ENCODE measurements around the gene CHST8.
A peak's percentile ranks its signal among the peaks of the same experiment; 100 is the strongest.

Gene CHST8

DNA sequence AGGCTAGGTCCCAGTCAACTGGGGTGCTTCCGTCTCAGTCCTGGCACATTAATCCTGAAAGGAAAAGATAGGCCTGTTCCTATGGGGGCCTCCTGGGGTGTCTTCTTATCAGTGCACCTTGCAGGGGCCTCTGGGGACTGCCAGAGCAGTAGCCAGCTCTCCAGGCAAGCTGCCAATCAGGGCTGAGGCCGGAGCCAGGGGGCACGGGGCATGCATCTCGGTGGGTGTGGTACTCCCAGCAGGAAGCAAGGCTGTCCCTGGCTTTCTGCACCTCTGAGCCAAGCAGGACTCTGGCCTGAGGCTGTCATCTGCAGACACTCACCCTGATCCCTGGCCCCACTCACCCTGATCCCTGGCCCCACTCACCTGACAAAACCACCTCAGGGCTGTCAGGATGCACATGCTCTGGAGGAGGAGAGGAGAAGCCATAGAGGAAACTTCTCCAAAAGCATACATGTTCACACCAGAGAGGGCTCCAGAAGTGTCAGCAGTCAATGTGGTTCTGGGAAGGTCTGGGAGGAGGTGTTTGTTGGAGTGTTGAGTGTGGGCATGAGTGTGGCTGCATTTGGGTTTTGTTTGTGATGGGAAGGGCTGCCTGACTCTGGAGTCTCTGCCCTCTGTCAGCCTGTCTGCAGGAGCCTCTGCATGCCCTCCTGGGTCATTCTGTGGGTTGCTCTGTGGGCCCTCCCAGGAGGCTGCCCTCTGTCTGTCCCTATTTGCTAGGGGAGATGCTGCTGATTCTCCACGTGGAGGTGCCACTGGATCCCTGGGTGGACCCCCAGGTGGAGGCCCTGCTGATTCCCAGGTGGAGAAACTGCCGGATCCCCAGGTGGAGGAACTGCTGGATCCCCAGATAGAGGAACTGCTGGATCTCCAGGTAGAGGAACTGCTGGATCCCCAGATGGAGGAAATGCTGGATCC, 152.2 kb downstream of the CHST8 start:
- DNase-seq, result no peak

DNA sequence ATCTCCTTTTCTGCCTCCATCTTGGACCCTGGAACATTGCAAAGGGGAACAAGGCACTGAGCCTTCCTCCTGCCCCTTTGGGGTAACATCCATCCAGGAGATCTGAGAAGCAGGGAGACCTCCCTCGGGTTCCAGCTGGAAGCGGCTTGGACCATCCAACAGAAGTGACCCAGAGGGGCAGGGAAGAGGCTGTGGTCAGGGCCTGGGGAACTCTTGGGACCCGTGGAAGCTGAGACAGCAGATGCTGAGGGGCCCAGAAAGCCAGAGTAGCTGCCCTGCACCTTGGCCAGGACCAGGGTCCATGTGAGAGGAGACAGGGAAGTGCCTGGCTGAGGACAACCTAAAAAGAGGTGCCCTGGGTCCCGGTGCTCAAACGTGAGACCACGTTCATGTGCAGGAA, 153.0 kb downstream of the CHST8 start:
- no peak for DNase-seq

DNA sequence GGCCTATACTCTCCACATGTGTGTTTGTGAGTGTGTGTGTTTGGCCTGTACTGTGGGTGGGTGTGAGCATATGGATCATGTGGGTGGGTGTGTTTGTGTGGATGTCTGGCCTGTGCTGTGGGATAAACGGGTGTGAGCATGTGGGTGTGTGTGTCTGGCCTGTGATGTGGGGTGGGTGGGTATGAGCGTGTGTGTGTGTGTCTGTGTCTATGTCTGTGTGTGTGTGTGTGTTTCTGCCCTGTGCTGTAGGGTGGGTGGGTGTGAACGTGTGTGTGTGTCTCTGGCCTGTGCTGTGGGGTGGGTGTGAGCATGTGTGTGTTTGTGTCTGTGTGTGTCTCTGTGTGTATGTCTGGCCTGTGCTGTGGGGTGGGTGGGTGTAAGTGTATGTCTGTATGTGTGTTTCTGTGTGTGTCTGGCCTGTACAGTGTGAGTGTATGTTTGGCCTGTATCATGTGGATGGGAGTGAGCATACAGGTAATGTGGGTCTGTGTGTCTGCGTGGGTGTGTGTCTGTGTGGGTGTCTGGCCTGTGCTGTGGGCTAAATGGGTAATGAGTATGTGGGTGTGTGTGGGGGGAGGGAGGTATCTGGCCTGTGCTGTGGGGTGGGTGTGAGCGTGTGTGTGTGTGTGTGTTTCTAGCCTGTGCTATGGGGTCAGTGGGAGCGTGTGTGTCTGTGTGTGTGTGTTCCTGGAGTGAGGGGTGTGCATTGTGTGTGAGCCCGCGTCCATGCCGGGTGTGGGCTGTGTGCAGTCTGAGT, 154.2 kb downstream of the CHST8 start:
- no peak for DNase-seq

DNA sequence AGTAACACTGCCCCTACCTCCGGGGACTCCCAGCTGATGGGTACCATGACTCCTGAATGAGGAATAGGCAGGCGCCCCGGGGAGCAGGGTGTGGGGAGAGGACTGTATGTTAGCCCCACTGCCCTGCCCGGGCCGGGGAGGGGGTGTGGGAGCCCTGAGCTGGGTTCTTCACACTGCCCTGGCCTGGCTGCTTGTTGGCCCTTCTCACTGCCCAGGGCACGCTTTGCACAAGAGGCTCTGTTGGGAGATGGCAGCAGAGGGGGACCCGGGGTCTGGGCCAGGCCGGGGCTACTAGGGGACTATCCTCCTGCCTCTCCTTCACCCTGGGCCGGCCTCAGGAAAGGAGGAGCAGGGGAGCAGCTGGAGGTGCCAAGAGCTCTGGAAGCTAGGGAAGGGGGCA, 155.6 kb downstream of the CHST8 start:
- DNase-seq, result no peak

DNA sequence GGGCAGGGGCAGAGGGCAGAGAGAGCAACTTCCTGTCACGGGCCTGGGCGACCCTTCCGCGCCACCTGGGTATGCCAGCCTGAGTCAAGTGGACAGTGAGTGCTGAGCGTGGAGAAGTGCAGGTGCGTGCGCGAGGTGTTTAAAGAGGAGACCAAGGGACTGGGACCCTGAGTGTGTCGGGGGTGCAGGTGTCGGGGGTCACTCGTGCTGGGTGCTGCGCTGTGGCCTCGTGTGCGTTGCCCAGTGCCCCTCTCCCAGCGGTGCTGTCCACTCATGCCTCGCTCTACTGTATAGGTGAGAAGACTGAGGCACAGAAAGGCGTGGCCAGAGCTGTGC, 156.0 kb downstream of the CHST8 start:
- DNase-seq, result no peak

DNA sequence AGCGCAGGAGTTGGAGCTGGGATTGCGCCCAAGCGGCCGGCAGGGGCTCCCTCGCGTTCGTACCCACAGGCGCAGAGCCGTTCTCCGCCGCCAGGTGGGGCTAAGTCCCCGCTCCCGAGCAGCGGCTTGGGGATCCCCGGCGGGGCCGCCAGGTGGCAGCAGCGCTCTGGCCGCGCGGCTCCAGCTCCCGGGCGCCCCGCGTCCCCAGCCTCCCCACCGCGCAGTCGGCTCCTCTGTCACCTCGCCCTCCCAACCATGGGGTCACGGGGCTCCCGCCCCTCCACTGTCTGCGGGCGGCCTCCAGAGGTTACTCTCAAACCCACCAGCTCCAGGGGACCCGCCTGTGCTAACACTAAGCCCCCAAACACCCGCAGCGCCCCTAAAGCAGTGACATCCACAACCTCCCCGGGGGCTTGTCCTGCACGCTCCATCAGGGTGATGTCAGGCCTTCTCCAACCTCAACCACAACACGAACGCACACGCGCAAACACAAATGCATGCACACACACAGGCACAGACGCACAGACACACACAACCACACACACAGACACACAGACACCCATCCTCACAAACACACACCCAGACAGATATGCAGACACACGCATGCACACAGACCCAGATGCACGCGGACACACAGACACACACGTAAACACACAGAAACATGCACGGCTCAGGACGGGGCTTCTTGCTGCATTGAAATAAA, 156.5 kb downstream of the CHST8 start:
- peak; percentile 67 for DNase-seq

DNA sequence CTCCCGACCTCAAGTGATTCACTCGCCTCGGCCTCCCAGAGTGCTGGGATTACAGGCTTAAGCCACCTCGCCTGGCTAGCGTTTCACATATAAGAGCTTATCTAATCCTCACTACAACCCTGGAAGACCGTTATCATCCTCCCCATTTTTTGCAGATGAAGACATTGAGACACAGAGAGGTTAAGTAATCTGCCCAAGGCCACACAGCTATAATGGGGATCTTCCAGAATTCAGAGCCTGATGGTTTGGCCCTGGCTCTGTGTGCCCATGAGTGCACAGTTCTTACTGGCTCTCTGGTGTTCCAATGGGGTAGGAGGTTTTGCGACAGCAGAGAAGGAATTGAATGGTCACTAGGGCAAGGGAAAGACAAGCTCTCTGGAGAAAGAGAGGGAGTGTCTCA, 158.1 kb downstream of the CHST8 start:
- no peak for DNase-seq

DNA sequence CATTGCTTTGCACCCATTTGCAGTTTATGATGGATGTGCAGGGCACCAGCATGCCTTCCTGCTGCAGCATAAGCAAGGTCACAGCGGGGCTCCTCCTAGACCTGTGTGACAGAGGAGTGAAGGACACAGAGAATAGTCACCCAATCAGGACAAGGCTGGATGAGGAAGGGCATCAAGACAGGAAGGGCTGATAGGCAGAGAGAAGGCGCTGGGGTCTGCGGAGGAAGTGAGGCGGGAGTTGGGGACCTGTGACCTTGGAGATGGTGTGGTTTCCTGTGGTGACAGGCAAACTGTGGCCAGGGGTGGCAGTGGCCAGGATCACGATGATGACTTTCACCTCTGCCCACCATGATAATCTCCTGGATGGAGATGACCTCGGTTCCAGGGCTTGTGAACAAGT, 158.5 kb downstream of the CHST8 start:
- no peak for DNase-seq

DNA sequence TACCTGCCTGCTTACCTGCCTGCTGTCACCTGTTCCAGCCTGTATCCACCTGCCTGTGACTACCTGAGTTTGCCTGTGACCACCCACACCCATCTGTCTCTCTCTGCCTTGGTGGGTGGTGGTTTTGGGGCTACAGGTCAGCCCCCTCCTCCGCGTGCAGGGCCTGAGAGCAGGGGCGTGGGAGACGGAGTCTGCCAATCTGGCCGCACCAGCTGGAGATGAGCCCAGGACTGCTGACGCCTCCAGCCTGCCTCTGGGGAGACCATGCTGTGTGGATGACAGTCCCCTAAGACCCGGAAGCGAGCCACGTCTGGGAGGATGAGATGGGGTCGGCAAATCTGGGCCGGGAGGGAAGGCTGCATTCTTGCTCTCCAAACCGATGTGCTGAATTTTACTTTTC, 159.0 kb downstream of the CHST8 start:
- DNase-seq, result no peak

DNA sequence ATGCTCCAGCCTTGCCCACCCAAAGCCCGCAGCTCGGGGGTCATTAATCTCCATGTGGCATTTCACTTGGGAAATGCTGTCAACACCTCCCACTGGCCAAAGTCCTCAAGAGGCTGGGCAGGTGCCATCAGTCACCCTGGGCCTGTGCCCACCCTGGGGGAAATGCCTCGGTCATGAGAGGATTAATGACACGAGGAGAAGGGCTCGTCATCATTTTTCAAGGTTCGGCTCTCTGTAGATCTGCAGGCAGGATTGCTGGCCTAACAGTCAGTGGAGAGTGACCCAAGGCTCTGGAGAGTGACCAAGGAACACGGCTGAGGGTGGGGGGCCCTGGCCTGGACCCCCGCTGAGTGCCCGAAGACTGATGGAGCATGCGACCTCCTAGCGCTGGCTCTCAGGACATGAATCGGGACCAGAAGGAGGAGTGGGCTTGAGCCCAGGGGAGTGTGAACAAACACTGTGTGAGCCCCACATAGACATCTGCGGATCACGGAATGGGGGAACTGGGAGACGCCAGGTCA, 159.7 kb downstream of the CHST8 start:
- DNase-seq, result no peak

DNA sequence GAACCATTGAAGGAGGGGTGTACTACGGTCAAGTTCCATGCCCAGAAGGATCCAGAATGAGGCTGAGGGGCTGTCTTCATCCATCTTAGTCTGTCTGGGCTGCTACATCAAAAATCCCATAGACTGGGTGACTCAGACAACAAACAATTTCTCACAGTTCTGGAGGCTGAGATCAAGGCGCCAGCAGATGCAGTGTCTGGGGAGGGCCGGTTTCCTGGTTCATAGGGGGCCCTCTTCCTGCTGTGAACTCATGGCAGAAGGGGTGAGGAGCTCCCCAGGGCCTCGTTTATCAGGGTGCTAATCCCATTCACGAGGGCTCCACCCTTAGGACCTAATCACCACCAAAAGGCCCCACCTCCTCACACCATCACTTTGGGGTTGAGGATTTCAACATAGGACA, 160.2 kb downstream of the CHST8 start:
- no peak for DNase-seq

DNA sequence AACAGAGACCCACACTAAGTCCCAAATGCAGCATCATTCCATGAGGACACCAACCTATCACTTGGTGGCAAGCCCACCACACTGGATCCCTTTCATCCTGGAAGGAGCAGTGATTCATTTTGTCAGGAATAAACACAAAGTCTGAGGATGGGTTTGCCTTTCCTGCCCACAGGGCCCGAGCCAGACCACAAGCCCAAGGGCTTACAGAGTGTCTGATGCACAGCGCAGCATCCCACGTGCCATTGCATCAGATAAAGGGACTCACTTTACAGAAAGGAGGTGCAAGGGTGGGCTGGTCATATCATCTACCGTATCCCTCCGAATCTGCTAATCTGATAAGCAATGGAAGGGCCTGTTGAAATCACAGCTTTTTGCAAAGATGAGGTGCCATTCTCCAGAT, 162.7 kb downstream of the CHST8 start:
- DNase-seq, result no peak

DNA sequence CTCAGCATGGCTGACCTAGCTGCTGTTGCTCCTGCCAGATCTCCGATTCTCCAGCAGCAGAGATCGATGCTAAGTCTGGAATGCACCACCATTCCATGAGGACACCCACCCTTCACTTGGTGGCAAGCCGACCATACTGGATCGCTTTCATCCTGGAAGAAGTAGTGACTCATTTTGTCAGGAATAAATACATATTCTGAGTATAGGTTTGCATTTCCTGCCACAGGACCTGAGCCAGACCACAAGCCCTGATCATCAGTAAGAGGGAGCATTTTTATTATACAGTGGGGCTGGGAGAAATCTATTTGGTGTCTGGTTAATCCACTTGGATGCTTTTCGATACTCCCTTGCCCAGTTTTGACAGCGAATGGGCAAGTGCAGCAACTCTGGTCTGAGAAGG, 164.0 kb downstream of the CHST8 start:
- no peak for DNase-seq

DNA sequence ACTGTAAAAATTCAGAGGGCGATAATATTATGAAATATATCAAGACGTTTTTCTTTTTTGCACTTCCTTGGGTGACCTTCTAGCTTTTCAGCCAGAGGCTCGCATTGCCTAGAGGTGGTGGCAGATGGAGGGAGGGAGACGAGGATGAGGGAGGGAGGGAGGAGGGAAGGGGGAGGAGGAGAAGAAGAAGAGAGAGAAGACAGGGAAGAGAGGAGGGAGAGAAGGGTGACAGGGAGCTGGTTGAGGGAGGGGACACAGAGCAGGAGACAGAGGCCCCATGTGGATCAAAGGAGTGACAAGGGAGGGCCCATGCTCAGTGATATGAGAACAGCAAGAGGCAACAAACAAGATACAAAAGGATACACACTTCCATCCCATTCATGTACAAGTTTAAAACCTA, 166.9 kb downstream of the CHST8 start:
- no peak for DNase-seq

DNA sequence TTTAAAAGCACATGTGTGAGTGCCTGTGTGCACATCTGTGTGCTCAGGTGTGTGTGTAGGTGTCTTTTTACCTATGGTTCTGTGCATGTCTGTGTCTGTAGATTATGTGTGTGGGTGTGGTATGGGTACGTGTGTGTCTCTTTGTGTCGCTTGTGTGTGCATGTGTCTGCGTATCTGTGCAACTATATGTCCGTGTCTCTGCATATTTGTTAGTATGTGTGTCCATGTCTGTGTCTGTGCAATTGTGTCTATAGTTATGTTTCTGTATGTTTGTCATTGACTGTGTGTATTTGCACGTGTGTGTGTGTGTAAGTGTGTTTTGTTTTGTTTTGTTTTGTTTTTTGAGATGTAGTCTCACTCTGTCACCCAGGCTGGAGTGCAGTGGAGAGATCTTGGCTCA, 167.6 kb downstream of the CHST8 start:
- DNase-seq, result no peak

DNA sequence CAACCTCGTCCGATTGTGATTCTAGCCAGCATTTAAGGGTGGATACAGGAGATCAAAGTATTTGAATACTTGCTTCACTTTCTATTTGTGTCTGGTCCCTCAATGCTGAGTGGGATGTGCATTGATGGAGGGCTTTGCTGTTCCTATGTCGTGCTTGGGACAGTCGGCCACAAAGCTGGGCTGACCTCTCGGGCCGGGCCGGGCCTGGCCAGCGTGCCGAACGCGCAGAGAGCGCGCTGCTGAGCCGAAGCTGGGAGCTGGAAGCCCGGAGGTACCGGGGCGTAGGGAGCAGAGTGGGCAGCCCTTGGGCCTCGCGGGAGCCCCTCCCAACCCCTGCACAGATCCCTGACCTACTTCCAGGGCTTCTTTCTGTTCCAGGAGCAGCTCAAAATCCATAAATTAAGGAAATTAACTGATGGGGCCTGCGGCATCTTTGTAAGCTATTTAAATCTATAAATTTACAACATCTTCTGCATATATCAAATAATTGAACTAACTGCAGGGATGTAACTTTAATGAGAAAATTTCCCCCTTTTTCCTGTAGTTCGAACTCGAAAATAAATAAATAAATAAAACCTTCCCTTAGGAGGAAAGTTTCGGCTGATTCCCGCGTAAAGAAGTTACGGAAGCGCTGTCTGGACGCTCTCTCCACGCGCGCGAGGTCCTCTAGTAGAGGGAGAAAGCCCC, 173.1 kb downstream of the CHST8 start:
- DNase-seq, result peak; percentile 70

DNA sequence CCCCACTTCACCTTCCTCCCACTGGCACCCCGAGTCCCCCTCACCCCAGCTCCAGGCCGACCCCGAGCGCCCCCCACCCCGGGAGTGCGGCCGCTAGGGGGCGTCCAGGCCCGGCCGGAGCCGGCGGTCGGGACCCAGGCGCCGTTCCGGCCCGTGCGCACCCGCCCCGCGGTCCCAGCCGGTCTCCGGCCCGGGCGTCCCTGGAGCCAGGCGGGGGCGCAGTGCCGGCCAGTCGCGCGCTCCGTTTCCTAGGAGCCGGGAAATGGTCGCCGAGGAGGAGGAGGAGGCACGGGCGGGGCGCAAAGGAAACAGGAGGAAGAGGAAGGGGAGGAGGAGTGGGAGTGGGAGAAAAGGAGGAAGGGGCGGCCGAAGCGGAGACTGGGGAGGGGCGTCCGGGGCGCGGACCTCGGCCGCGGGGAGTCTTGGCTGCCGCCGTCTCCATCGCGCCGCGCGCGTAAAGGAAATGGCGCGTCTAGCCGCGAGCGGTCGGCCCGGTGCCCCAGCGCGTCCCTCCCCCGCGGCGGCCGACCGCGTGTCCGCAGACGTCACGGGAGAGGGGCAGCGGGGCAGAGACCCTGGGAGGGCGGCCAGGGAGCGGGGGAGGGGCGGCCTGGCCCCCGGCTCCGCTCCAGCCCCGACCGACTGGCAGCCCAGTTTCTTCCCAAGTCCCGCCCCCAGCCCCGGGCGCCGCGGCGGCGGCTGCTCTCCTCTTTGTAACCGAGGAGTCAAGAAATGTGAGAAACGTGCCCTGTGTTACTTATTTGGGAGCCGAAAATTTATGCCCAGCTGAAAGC, 173.8 kb downstream of the CHST8 start:
- peak; percentile 75 for DNase-seq

DNA sequence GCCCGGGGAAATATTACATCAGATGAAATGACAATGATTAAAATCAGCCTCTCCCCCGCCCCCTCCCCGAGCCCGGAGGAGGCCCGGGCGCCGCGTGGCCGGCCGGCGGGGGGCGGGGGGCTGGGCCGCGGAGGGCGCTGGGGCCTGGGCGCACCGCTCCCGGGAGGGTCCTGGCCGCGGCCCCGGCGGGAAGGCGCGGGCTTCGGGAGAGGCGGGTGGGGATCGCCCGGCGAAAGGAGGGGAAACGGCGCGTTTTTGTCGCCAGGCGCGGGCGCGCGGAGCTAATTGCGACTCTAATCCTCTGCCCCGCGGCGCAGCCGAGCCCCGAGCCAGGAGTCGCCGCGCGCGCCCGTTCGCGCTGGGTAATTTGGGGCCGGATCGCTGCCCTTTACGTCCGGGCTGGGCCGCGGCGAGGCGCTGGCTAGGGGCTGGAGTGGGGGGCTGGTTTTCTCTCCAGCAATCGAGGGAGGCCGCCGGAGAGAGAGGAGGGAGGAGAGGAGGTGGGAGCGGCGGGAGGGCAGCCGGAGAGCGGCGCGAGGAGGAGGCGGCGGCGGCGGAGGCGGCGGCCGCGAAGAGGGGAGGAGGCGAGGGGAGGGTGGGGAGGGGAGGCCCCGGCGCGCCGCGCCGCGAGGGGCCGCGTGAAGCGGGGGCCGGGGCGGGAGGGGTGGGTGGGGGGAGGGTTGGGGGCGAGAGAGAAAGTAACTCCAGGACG, 174.6 kb downstream of the CHST8 start, which contains the start of gene KCTD15:
Gene KCTD15, plus strand, starts transcription at position 707 of the 712 bp plus-strand sequence. CDS start 3,585 bp downstream, outside the sequence.
- DNase-seq, result peak; percentile 12

DNA sequence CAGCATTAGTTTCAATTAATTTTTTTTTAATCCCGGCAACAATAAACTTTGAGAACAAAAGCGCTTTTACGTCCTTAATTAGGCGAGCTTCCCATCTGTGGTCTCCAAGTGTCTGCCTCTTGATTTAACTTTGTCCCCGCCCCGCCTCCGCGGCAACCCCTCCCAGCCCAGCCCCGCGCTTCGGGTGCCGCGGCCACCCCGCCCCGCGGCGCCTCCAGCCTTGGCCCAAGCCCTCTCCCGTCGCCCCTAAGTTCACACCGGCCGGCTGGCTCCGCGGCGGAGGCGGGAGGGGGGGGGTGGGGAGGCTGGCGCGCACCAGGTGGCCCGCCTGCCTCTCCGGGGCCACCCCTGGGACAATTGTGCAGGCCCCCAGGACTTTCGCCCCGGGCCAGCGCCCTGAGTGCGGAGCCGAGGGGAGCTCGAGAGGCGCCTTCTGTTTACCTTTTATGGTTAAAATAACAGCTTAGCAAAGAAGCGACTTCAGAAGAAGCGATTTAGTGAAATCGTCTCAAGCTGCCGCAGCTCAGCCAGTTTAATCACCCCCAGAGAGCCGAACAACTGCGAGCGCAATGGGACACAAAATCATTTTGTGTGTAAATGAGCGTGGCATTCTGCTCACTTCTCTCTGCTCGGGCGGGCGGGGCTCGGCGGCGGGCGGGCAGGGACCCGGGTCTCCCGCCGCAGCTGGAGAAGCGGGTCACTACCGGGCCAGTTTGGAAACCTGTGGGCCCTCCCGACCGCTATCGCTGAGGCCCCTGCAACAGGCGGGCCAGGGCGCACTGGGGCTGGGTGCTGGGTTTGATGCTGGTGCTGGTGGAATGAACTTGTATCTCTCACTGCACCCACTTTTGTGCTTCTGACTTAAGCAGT, 176.3 kb downstream of the CHST8 start:
- DNase-seq, result no peak

DNA sequence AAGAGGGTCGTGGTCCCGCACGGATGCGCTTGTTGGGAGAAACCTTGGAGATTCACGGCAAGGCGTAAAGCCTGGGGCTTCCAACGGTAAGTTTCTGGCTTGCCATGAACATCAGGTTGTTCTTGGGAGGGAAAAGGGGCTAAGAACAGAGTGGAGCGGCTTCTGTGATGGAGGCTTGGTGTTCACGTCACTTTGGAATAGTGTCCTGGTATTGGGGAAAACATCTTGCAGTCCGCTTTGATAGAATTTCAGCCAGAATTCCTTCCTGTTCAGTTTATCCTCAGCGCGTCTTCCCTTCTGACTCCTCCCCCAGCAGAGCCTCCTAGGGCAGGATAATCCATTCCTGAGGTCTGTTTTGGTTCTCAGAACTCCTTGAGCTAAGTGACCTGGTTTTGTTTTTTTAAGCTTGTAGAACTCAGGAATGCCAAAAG, 176.9 kb downstream of the CHST8 start:
- DNase-seq, result no peak

All from NCI-H1694 treated with DMSO at 0.1 percent for 48 hours (cell line).